Measurements from ENCODE around the gene COL11A2.
A peak's percentile ranks its signal among the peaks of the same experiment; 100 is the strongest.

The COL11A2 gene

DNA sequence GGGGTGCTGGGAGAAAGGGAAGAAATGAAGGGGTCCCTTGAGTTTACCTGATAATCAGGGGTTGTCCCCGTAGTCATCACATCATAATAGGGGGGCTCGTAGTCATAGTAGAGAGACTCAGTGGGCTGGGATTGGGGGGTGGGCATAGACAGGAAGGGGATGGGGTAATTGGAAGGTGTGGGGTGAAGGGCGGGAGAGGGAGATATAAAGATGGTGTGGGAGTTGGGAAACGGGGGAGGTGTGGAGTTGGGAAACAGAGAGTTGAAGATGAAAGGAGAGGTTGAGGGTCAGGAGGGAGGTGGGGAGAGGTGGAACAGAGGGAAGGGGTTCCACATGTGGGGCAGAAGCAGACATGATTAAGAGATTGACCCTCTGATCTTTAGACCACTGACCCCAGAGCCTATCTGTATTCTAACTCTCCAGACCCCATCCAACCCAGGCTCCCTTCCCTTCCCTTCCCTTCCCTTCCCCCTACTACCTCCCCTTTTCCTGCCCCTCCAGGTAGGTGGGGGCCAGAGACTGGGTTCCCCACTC, 6.5 kb downstream of the COL11A2 start:
- no peak overlapping the region for H3K4me3 ChIP-seq (ENCODE audit: control insufficient read depth in 1 of 7, extremely low read depth in 1 of 7, insufficient read depth in 4 of 7, low read depth in 2 of 7, low read length in 6 of 7)
- DNase-seq, result no peak
- H3K27ac ChIP-seq (ENCODE audit: insufficient read depth in 1 of 2, low read depth in 1 of 2, low read length in 2 of 2, poor library complexity in 1 of 2, severe bottlenecking in 2 of 2), result no peak overlapping the region
- H3K4me1 ChIP-seq (ENCODE audit: control extremely low read depth in 1 of 4, control insufficient read depth in 4 of 4, insufficient read depth in 4 of 4, low read length in 3 of 4), result peaks cover 5 to 14% (median 10%) of the 10 kb centered on the region in 4 experiments
- peaks cover 0 to 3% (median 0%) of the 10 kb centered on the region in 5 experiments for H3K9me3 ChIP-seq (ENCODE audit: control extremely low read depth in 1 of 5, control insufficient read depth in 4 of 5, insufficient read depth in 2 of 5, low read depth in 1 of 5, low read length in 4 of 5)
- 95% methylated on average over 4 of the region's 4 CpGs for WGBS (ENCODE audit: insufficient coverage)
- H3K27me3 ChIP-seq (replicated peaks in 2 of 5; ENCODE audit: control insufficient read depth in 4 of 5, insufficient read depth in 5 of 5, low read length in 4 of 5), result peaks cover 1 to 11% (median 2%) of the 10 kb centered on the region in 5 experiments
- ChIA-PET POLR2A (no interaction called here), CTCF (interaction anchor here (0.8 kb wide), 1 partner anchor 63 kb away, joined by 3 read pairs; no protein-coding TSS in a partner anchor)
- no peaks in the 10 kb centered on the region for H3K36me3 ChIP-seq (ENCODE audit: control insufficient read depth in 4 of 4, insufficient read depth in 4 of 4, low read length in 3 of 4)

DNA sequence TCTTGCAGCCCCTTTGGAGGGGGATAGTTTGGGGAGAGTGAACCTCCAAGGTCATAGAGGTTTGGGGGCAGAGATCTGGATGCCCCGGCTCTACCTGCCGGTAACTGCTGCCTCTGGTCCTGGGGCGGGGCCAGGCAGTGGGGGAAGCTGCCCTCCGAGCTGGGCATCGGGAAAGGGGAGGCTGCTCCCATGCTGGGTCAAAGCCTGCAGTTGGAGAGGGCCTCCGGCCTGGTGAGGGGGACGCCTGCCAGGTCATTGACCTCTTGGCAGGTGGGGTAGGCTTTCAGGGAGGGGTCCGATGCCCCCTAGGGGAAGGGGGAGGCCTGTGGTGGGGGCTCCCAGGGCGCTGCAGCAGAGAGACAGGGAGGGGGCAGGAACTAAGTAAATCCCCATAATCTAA, 7.1 kb downstream of the COL11A2 start:
- 100% methylated on average over 4 of the region's 9 CpGs for WGBS (ENCODE audit: insufficient coverage)
- CTCF ChIA-PET, result no interaction called here

DNA sequence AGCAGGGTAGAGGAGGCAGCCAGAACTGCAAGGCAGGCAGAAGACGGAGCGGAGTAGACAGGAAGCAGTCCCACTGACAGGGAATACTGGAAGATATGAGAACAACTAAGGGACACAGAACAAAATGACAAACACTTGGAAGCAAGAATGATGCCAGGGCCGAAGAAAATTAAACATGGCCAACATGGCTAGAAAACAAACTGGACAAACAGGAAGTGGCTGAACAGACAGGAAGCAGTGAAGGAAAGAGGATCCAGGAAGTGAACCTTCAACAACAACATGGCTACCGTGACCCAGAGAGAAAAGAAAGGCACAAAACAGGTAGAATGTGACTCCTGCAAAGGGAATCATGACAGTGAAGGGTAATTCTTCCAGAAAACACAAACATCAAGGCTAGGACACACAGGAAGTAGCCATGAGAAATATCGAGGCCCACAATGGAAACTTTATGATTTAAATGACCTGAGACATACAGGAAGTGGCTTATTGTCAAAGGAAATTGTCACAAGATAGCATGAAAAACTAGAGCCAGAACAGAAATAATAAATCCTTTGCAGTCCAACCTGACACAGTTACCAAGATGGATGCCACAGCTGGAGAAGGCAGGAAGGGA, 9.1 kb downstream of the COL11A2 start:
- DNase-seq, result no peak
- H3K4me1 ChIP-seq (ENCODE audit: control extremely low read depth in 1 of 4, control insufficient read depth in 4 of 4, insufficient read depth in 4 of 4, low read length in 3 of 4), result peaks cover 5 to 14% (median 10%) of the 10 kb centered on the region in 4 experiments
- peaks cover 0 to 3% (median 0%) of the 10 kb centered on the region in 5 experiments for H3K9me3 ChIP-seq (ENCODE audit: control extremely low read depth in 1 of 5, control insufficient read depth in 4 of 5, insufficient read depth in 2 of 5, low read depth in 1 of 5, low read length in 4 of 5)
- H3K27me3 ChIP-seq (replicated peaks in 2 of 5; ENCODE audit: control insufficient read depth in 4 of 5, insufficient read depth in 5 of 5, low read length in 4 of 5), result peaks cover 0 to 2% (median 0%) of the 10 kb centered on the region in 5 experiments
- POLR2A ChIA-PET, result interaction anchor here (0.6 kb wide), 1 partner anchor 32 kb away, joined by 3 read pairs; no protein-coding TSS in a partner anchor
- no peaks in the 10 kb centered on the region for H3K36me3 ChIP-seq (ENCODE audit: control insufficient read depth in 4 of 4, insufficient read depth in 4 of 4, low read length in 3 of 4)
- peak overlapping the region in 2 of 7 experiments; percentile 13 to 30 for H3K4me3 ChIP-seq (ENCODE audit: control insufficient read depth in 1 of 7, extremely low read depth in 1 of 7, insufficient read depth in 4 of 7, low read depth in 2 of 7, low read length in 6 of 7)
- CTCF ChIA-PET, result interaction anchor here (1.0 to 1.8 kb wide), 5 partner anchors 10 to 59 kb away, joined by 3 to 7 read pairs (median 5); no protein-coding TSS in a partner anchor
- 69% methylated on average over 5 of the region's 5 CpGs for WGBS (ENCODE audit: insufficient coverage)
- H3K27ac ChIP-seq (ENCODE audit: insufficient read depth in 1 of 2, low read depth in 1 of 2, low read length in 2 of 2, poor library complexity in 1 of 2, severe bottlenecking in 2 of 2), result no peak overlapping the region

More for the DNA sequence above, 7.1 kb downstream of the COL11A2 start:
- POLR2A ChIA-PET, result no interaction called here
- Histone ChIP-seq H3K9me3 (ENCODE audit: control extremely low read depth in 1 of 5, control insufficient read depth in 4 of 5, insufficient read depth in 2 of 5, low read depth in 1 of 5, low read length in 4 of 5) (peaks cover 0 to 3% (median 0%) of the 10 kb centered on the region in 5 experiments), H3K4me3 (ENCODE audit: control insufficient read depth in 1 of 7, extremely low read depth in 1 of 7, insufficient read depth in 4 of 7, low read depth in 2 of 7, low read length in 6 of 7) (no peak overlapping the region), H3K27me3 (replicated peaks in 2 of 5; ENCODE audit: control insufficient read depth in 4 of 5, insufficient read depth in 5 of 5, low read length in 4 of 5) (peaks cover 0 to 6% (median 2%) of the 10 kb centered on the region in 5 experiments), H3K27ac (ENCODE audit: insufficient read depth in 1 of 2, low read depth in 1 of 2, low read length in 2 of 2, poor library complexity in 1 of 2, severe bottlenecking in 2 of 2) (no peak overlapping the region), H3K4me1 (ENCODE audit: control extremely low read depth in 1 of 4, control insufficient read depth in 4 of 4, insufficient read depth in 4 of 4, low read length in 3 of 4) (peaks cover 5 to 14% (median 10%) of the 10 kb centered on the region in 4 experiments), H3K36me3 (ENCODE audit: control insufficient read depth in 4 of 4, insufficient read depth in 4 of 4, low read length in 3 of 4) (no peaks in the 10 kb centered on the region)
- DNase-seq, result no peak

DNA sequence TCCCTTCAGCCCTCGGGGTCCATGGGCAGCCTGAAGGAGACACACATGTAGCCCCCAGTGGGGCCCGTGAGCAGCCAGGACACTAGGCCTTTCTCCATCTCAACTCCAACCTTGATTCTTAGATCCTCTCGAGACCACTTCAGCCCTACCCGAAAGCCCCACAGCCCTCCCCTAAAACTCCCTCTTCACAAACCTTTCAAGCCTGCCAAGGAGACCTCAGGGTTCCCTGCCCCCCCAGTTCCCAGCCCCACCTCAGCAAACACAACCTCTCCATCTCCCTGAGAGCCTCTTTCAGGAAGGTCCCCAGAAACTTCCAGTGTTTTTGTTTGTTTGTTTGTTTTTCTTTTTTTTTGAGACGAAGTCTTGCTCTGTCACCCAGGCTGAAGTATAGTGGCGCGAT, 11.1 kb downstream of the COL11A2 start:
- Histone ChIP-seq H3K27ac (ENCODE audit: insufficient read depth in 1 of 2, low read depth in 1 of 2, low read length in 2 of 2, poor library complexity in 1 of 2, severe bottlenecking in 2 of 2) (no peak overlapping the region), H3K27me3 (replicated peaks in 2 of 5; ENCODE audit: control insufficient read depth in 4 of 5, insufficient read depth in 5 of 5, low read length in 4 of 5) (no peaks in the 10 kb centered on the region), H3K9me3 (ENCODE audit: control extremely low read depth in 1 of 5, control insufficient read depth in 4 of 5, insufficient read depth in 2 of 5, low read depth in 1 of 5, low read length in 4 of 5) (peaks cover 0 to 3% (median 0%) of the 10 kb centered on the region in 5 experiments), H3K36me3 (ENCODE audit: control insufficient read depth in 4 of 4, insufficient read depth in 4 of 4, low read length in 3 of 4) (no peaks in the 10 kb centered on the region), H3K4me3 (ENCODE audit: control insufficient read depth in 1 of 7, extremely low read depth in 1 of 7, insufficient read depth in 4 of 7, low read depth in 2 of 7, low read length in 6 of 7) (no peak overlapping the region), H3K4me1 (ENCODE audit: control extremely low read depth in 1 of 4, control insufficient read depth in 4 of 4, insufficient read depth in 4 of 4, low read length in 3 of 4) (peaks cover 5 to 14% (median 10%) of the 10 kb centered on the region in 4 experiments)
- ChIA-PET CTCF (interaction anchor here (1.7 kb wide), 1 partner anchor 17 kb away, joined by 3 read pairs; no protein-coding TSS in a partner anchor), POLR2A (no interaction called here)
- DNase-seq, result no peak
- 100% methylated on average over 5 of the region's 7 CpGs for WGBS (ENCODE audit: insufficient coverage)

DNA sequence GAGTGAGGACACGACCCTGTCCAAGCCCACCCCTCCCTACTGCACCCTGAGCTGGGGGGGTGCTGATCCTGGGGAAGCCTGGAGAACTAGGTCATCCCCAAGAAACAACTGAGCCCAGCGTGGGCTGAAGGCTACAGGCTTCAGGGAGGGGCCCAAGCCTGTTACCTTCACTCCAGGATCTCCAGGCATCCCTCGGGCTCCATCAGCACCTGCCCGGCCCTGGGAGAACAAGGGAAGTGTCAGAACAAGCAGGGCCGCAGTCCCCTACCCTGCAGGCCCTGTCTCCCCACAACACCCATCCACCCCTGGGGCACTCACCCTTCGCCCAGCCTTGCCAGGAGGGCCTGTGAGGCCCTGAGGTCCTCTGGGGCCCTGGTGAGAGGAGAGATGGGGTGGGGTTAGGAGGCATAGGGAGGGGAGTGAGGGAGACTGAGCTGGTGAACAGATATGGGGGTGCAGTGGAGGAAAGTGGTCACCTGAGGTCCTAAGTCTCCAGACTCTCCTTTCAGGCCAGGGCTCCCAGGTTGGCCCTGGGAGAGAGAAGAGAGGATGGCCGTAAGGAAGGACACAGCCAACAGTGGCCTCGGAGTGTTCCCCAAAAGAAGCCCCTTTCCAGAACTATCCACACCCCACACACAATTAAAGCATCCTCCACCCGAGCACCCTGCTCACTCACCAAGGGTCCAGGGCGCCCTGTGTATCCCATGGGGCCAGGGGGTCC, 13.4 kb downstream of the COL11A2 start:
- peaks cover 4 to 11% (median 7%) of the 10 kb centered on the region in 4 experiments for H3K4me1 ChIP-seq (ENCODE audit: control extremely low read depth in 1 of 4, control insufficient read depth in 4 of 4, insufficient read depth in 4 of 4, low read length in 3 of 4)
- no peaks in the 10 kb centered on the region for H3K36me3 ChIP-seq (ENCODE audit: control insufficient read depth in 4 of 4, insufficient read depth in 4 of 4, low read length in 3 of 4)
- H3K9me3 ChIP-seq (ENCODE audit: control extremely low read depth in 1 of 5, control insufficient read depth in 4 of 5, insufficient read depth in 2 of 5, low read depth in 1 of 5, low read length in 4 of 5), result peaks cover 0 to 3% (median 0%) of the 10 kb centered on the region in 5 experiments
- ChIA-PET POLR2A (no interaction called here), CTCF (interaction anchor here (1.1 to 1.7 kb wide), 2 partner anchors 17 to 178 kb away, joined by 3 read pairs; no protein-coding TSS in a partner anchor)
- WGBS (ENCODE audit: insufficient coverage), result 100% methylated on average over 2 of the region's 10 CpGs
- no peak overlapping the region for H3K4me3 ChIP-seq (ENCODE audit: control insufficient read depth in 1 of 7, extremely low read depth in 1 of 7, insufficient read depth in 4 of 7, low read depth in 2 of 7, low read length in 6 of 7)
- H3K27me3 ChIP-seq (replicated peaks in 2 of 5; ENCODE audit: control insufficient read depth in 4 of 5, insufficient read depth in 5 of 5, low read length in 4 of 5), result peaks cover 0 to 2% (median 0%) of the 10 kb centered on the region in 5 experiments
- H3K27ac ChIP-seq (ENCODE audit: insufficient read depth in 1 of 2, low read depth in 1 of 2, low read length in 2 of 2, poor library complexity in 1 of 2, severe bottlenecking in 2 of 2), result no peak overlapping the region
- DNase-seq, result no peak

DNA sequence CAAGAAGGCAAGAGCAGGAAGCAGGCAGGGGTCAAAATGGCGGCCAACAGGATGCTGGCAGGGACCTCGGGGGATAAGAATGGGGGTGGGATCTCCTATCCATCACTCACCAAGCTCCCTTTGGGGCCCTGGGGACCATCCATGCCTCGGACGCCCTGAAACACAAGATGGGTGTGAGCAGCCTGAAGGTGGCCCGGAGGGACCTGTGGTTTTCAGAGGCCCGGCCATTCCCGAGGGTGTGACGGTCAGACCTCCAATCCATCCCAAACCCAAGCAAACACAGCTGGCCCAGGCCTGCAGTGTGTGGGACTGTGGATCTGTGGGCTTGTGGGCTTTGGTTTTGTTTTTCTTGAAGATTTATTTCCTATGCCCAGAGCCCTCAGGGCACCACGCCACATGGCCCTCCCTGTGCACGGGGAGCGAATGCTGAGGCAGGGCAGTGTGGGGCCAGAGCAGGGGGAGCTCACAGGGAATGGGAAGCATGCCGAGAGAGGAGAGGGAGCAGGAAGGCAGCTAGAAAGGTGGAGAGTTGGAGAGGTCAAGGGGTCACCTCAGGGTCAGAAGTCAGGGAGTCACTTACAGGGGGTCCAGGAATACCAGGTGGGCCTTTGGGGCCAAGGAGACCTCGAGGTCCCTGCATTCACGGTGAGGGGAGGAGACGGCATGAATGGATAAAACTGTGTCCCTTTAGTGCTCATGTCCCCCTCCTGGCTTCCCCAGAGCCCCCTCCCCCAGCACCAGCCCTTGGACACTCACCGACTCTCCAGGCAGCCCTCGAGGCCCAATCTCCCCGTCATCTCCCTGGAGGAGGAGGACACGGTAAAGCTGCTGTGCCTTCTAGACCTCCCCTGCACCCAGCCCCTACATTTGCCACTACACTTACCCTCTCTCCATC, 14.5 kb downstream of the COL11A2 start:
- Histone ChIP-seq H3K27ac (ENCODE audit: insufficient read depth in 1 of 2, low read depth in 1 of 2, low read length in 2 of 2, poor library complexity in 1 of 2, severe bottlenecking in 2 of 2) (no peak overlapping the region), H3K9me3 (ENCODE audit: control extremely low read depth in 1 of 5, control insufficient read depth in 4 of 5, insufficient read depth in 2 of 5, low read depth in 1 of 5, low read length in 4 of 5) (no peaks in the 10 kb centered on the region), H3K4me1 (ENCODE audit: control extremely low read depth in 1 of 4, control insufficient read depth in 4 of 4, insufficient read depth in 4 of 4, low read length in 3 of 4) (peaks cover 0 to under 1% (median 0%) of the 10 kb centered on the region in 4 experiments), H3K4me3 (ENCODE audit: control insufficient read depth in 1 of 7, extremely low read depth in 1 of 7, insufficient read depth in 4 of 7, low read depth in 2 of 7, low read length in 6 of 7) (no peak overlapping the region), H3K27me3 (replicated peaks in 2 of 5; ENCODE audit: control insufficient read depth in 4 of 5, insufficient read depth in 5 of 5, low read length in 4 of 5) (peaks cover 0 to 2% (median 0%) of the 10 kb centered on the region in 5 experiments), H3K36me3 (ENCODE audit: control insufficient read depth in 4 of 4, insufficient read depth in 4 of 4, low read length in 3 of 4) (no peaks in the 10 kb centered on the region)
- no peak for DNase-seq
- 92% methylated on average over 14 of the region's 19 CpGs for WGBS (ENCODE audit: insufficient coverage)
- ChIA-PET CTCF (interaction anchor here (0.6 to 7.7 kb wide), 5 partner anchors 16 to 177 kb away, joined by 3 to 62 read pairs (median 3); no protein-coding TSS in a partner anchor), POLR2A (no interaction called here)

Measured in common myeloid progenitor, CD34-positive (primary cell).